Retinal pigment epithelial cell (primary cell): Measurements from ENCODE around the gene SERPINB1.

Experiments
- DNase-seq: peaks from one replicate; pipeline ENCODE4 v3.0.0-alpha.2; 2010; ENCODE audit warnings: low read depth
- H3K4me3 ChIP-seq: 2 replicates; pipeline ENCODE4 v1.5.1; 2011; ENCODE audit warnings: mild to moderate bottlenecking, low read length, control low read depth, moderate library complexity
- CTCF ChIP-seq: conservative IDR thresholded peaks from 2 replicates; pipeline ENCODE4 v1.5.1; 2011; ENCODE audit warnings: low read depth, low read length, control low read depth, inconsistent platforms

SERPINB1 gene

GRCh38 chr6:2852514-2852855 is 10.8 kb upstream of the SERPINB1 start:
- H3K4me3 ChIP-seq, result no peak overlapping the region
- TF ChIP-seq CTCF, result no peak
- DNase-seq, result no peak

GRCh38 chr6:2851727-2852513 is 10.3 kb upstream of the SERPINB1 start:
- H3K4me3 ChIP-seq, result no peak overlapping the region
- no peak for DNase-seq
- TF ChIP-seq CTCF, result no peak

GRCh38 chr6:2850538-2851113 is 9.0 kb upstream of the SERPINB1 start:
- no peak overlapping the region for H3K4me3 ChIP-seq
- TF ChIP-seq CTCF, result no peak
- DNase-seq, result no peak

- no peak for TF ChIP-seq CTCF
- no peak for DNase-seq
- H3K4me3 ChIP-seq, result no peak overlapping the region
Observed at GRCh38 chr6:2848851-2849250, 7.2 kb upstream of the SERPINB1 start.

GRCh38 chr6:2845880-2846208 is 4.2 kb upstream of the SERPINB1 start:
- TF ChIP-seq CTCF, result no peak
- no peak overlapping the region for H3K4me3 ChIP-seq
- no peak for DNase-seq

- no peak for TF ChIP-seq CTCF
- no peak overlapping the region for H3K4me3 ChIP-seq
- no peak for DNase-seq
Observed at GRCh38 chr6:2844008-2844407, 2.3 kb upstream of the SERPINB1 start.

- DNase-seq, result no peak
- no peak for TF ChIP-seq CTCF
- no peak overlapping the region for H3K4me3 ChIP-seq
Observed at GRCh38 chr6:2843138-2843740, 1.6 kb upstream of the SERPINB1 start.
